LNCaP clone FGC (cell line): Measurements from ENCODE around the gene CSF1.
"Not testable (repeated sequence)": the region's sequence is repeated elsewhere in the genome, so short reads cannot be mapped to it uniquely, and the experiment has no call there.

Source experiments
- DNase-seq: peaks from one replicate; pipeline ENCODE4 v3.0.0-alpha.2; 2011; ENCODE audit warnings: low read depth
- H3K4me3 ChIP-seq: 2 replicates; pipeline ENCODE4 v1.5.1; 2011; ENCODE audit warnings: mild to moderate bottlenecking, low read depth, low read length, control low read depth
- CTCF ChIP-seq: IDR thresholded peaks from 2 replicates; pipeline ENCODE4 v1.5.1; 2012; ENCODE audit warnings: mild to moderate bottlenecking; ENCODE audit not compliant: control insufficient read depth, insufficient read depth; ENCODE audit errors: extremely low read depth

The CSF1 gene

GRCh38 chr1:109942434-109942833 lies 31.8 kb downstream of the CSF1 start:
- no peak overlapping the region for H3K4me3 ChIP-seq
- DNase-seq = no peak
- no peak for TF ChIP-seq CTCF

- no peak for TF ChIP-seq CTCF
- H3K4me3 ChIP-seq = no peak overlapping the region
- DNase-seq = no peak
Measured at GRCh38 chr1:109944541-109944940, 33.9 kb downstream of the CSF1 start.

GRCh38 chr1:109946511-109946910 lies 35.9 kb downstream of the CSF1 start:
- TF ChIP-seq CTCF = no peak
- no peak for DNase-seq
- H3K4me3 ChIP-seq = no peak overlapping the region

- no peak for DNase-seq
- TF ChIP-seq CTCF = no peak
- no peak overlapping the region for H3K4me3 ChIP-seq
Measured at GRCh38 chr1:109947582-109948284, 37.1 kb downstream of the CSF1 start.

- no peak for TF ChIP-seq CTCF
- H3K4me3 ChIP-seq = no peak overlapping the region
- no peak for DNase-seq
Measured at GRCh38 chr1:109948285-109948630, 37.6 kb downstream of the CSF1 start.

- no peak overlapping the region for H3K4me3 ChIP-seq
- DNase-seq = no peak
- TF ChIP-seq CTCF = no peak
Measured at GRCh38 chr1:109950038-109950437, 39.4 kb downstream of the CSF1 start.

GRCh38 chr1:109950509-109950908 lies 39.9 kb downstream of the CSF1 start:
- H3K4me3 ChIP-seq = no peak overlapping the region
- TF ChIP-seq CTCF = no peak
- DNase-seq = no peak

- not testable (repeated sequence) for DNase-seq, H3K4me3 ChIP-seq
Measured at GRCh38 chr1:109951501-109951900, 40.9 kb downstream of the CSF1 start.
